DMS153 (cell line): Measurements from ENCODE around the gene RASGRF1.
A peak's percentile ranks its signal among the peaks of the same experiment; 100 is the strongest.
"Not testable (repeated sequence)": the region's sequence is repeated elsewhere in the genome, so short reads cannot be mapped to it uniquely, and the experiment has no call there.

Experiments
- DNase-seq: peaks from one replicate; lab custom pipeline; 2025; lab: John Stamatoyannopoulos, UW

The RASGRF1 gene

GRCh38 chr15:79036323-79036722 lies 54.3 kb downstream of the RASGRF1 start:
- DNase-seq, result no peak

GRCh38 chr15:79035814-79036213 lies 54.8 kb downstream of the RASGRF1 start:
- DNase-seq, result no peak

GRCh38 chr15:79035111-79035601 lies 55.4 kb downstream of the RASGRF1 start:
- DNase-seq, result no peak

DNA sequence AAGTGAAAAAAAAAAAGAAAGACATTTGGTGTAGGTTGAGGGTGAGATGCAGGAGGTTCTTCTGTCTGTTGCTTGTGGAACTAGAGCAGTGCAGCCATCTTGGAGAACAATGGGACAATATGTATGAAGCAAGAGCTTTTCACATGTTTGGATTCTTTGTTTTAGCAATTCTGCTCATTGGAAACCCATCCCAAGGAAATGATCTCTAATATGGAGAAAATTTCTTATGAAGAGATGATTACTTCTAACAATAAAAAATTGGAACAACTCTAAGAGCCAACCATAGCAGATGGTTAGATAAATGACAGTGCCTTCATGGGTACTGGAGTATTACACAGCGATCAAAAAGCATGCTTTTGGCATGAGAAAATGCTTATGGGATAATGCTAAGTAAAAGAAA lies 56.3 kb downstream of the RASGRF1 start:
- DNase-seq, result no peak

DNA sequence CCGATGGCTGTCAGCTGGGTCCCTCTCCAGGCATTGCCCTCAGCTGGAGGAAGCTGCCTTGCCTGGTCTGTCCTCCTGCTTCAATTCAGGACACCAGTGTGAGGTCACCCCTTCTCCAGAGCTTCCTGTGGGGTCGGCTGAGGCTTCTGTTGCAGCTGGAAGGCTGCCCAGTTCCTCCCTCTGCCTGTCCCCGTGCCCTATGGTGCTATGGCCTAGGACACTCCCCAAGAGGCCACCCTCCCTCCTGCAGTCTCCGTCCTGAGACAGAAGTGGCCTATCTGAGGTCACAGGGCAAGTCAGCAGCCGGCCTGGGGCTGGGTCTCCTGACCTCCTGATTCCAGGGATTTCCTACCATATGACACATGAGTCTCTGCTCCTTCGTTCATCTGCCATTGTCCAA lies 57.9 kb downstream of the RASGRF1 start:
- DNase-seq, result no peak

DNA sequence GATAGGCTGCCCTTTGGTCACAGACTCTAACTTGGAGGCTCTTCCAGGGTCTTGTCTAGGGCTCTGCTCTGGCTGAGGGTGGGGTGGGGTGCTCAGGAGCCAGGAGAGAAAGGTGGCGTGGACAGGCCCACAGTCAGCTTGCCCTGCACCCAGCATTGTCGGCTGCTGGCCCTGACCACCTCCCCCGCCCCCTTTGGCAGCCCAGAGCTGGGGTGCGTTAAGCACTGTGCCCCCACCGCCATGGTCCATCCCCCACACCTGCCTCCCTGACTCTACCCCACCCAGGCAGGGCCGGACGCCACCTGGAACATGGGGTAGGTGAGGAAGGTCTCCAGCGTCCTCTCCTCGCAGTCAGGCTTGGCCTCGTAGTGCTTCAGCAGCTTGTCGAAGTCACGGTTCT lies 58.8 kb downstream of the RASGRF1 start:
- DNase-seq, result no peak

GRCh38 chr15:79031201-79031600 lies 59.4 kb downstream of the RASGRF1 start:
- no peak for DNase-seq

DNA sequence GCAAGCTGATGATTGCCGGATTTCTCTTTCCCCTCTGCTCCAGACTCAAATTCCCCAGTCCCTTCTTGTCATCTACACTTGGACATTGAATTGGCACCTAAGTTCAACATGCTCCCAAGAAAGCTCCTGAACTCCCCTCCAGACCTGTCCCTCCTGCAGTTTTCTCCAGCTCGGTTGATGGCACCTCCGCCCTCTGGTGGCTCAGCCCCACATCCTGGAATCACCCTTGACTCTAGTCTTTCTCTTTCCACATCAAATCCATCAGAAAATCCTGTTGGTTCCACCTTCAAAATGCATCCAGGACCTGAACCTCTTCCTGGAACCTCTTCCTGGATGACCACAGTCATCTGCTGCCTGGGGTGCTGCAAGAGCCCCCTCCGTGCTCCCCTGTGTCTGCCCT lies 60.1 kb downstream of the RASGRF1 start:
- no peak for DNase-seq

GRCh38 chr15:79028411-79028964 lies 62.1 kb downstream of the RASGRF1 start:
- peak; percentile 2 for DNase-seq

DNA sequence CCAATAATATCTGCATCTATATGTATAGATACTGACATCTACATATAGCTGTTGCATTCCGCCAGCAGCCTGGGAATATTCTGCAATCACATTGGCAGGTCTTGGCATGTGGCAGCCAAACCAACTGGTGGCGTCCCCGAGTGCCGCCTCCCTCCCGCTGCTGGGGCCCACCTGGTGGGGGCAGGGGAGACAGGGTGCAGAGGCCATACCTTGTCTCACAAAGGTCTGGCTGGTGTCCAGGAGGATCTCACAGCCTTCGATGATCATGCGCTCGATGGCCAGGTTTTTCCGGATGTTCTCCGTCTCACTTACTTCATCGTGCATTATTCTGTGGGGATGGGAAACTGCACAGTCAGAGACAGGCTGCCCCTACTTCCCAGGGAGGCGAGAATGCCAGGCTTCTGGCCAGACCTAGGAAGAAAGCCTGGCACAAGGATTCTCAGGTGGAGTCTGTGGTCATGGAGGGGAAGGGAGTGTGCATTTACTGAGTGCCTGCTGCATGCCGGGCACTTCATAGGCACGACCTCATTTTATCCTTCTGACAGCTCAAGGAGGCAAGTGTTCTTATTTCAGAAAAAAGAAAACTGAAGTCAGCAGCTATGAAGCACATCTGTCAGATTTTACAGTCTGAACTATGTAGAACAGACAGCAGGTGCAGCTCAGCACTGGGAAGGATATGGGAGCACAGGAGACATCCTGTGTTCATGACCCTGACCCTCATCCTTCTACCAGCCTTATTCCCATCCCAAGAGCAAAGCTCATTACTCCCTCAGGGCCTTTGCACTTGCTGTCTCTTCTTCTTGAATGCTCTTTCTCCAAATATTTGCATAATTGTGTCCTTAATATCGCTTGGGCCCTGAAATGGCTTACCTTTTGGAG lies 62.8 kb downstream of the RASGRF1 start:
- no peak for DNase-seq

DNA sequence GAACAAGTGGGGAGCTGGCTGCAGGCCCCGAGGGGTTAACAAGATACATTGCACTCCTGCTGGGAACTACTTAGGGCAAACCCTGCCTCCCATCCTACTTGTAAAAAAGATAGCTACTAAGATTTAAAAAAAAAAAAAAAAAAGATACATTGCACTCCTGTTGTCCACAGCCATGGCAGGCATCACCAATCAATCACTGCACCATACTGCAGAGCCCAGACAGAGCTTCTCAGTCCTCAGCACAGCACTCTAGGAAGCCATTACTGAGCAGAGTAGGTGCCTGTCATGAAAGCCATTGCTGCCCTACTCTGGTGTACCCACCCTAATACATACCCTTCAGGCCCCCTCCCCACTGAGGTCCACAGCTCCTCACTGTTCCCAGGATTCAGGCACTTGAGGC lies 64.8 kb downstream of the RASGRF1 start:
- DNase-seq, result no peak

DNA sequence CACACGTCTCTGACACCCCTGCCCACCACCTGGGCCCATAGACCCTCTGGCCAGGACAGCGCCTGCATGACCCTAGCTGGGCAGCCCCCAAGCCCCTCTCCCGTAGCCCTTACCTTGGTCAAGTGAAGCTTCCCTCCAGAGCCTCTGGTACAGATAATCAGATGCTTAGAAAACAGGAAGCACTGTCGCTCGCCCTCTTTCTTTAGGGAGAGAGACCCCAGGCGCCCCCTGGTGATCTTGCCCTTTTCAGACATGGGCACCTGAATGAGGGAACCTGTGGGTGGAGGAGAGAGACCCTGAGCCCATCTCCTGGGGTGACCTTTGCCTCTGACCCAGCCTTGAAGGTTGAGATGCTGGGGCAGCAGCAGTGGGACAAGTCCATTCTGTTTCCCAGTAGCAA lies 65.4 kb downstream of the RASGRF1 start:
- DNase-seq, result no peak

DNA sequence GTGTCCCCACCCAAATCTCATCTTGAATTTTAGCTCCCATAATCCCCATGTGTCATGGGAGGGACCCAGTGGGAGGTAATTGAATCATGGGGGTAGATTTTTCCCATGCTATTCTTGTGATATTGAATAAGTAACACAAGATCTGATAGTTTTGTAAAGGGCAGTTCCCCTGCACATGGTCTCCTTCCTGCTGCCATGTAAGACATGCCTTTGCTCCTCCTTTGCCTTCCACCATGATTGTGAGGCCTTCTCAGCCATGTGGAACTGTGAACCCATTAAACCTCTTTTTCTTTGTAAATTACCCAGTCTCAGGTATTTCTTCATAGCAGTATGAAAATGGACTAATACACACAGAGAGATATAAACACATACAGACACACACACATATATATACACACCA lies 66.1 kb downstream of the RASGRF1 start:
- DNase-seq, result not testable (repeated sequence)

- DNase-seq, result no peak
Observed at GRCh38 chr15:79023918-79024317, 66.7 kb downstream of the RASGRF1 start.

GRCh38 chr15:79023546-79023890 lies 67.1 kb downstream of the RASGRF1 start:
- no peak for DNase-seq

GRCh38 chr15:79018960-79019359 lies 71.6 kb downstream of the RASGRF1 start:
- DNase-seq, result no peak

DNA sequence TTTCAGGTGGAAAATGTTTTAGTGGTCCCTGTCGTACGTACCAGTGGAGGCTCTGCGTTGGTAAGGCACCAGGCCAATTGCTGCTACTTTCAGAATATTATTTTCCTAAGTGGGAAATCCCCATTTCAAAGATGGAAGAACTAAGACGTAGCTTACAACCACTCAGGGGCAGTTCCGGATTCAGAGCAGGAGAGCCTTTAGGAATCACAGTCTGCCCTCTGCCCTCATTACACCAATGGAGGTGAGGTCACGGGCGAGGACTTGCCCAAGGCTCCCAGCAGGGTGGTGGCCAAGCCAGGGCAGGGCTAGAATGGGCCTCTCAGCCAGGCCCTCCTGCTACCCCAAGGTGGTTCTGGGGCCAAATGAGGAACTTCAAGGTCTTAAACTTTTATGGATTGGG lies 72.6 kb downstream of the RASGRF1 start:
- DNase-seq, result no peak

DNA sequence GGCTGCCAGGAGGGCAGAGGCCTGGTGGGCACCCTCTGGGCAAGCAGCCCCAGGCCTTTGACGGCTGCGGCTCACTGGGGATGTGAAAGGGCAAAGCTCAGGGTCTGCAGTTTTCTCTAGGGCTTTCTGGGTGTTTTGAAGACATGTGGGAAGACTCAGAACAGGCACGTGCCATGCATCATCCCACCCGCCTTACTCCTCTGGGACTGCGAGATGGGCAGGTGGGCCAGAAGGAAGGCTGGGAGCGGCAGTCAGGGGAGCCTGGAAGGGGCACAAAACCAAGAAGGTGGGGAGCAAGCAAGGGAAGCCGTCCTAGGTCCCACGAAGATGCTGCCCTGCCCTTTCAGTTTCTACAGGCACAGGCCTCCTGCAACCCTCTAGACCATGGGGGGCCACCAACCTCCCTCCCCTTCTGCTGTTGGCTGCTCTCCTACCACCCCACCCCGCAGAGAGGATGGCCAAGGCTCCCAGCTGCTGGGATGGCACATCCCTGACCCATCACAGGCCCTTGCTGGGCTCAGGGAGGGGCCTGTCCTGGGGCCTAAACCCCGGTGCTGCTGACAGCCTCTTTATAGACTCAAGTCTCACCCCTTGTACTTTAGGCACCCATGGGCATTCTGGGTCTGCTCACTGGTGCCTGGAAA lies 73.9 kb downstream of the RASGRF1 start:
- DNase-seq, result no peak

- DNase-seq, result no peak
Observed at GRCh38 chr15:79015416-79015815, 75.2 kb downstream of the RASGRF1 start.

DNA sequence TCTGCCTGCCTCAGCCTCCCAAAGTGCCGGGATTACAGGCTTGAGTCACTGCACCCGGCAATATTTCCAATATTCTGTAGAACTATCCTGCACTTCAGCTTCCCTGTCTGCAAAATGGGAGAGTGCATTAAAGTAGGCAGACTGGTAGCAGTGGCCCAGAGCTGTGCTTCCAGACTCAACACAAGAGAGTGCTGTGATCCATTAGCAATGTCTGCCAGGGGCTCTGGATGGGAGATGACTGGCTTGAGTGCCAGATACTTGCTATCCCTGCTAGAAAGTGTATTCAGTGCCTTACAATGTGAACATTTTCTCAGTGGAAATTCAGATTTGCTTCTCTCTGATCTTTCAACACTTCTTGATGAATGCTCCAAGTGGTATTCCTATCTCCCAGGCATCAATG lies 80.3 kb downstream of the RASGRF1 start:
- DNase-seq, result no peak

- no peak for DNase-seq
Observed at GRCh38 chr15:79009379-79009778, 81.2 kb downstream of the RASGRF1 start.

DNA sequence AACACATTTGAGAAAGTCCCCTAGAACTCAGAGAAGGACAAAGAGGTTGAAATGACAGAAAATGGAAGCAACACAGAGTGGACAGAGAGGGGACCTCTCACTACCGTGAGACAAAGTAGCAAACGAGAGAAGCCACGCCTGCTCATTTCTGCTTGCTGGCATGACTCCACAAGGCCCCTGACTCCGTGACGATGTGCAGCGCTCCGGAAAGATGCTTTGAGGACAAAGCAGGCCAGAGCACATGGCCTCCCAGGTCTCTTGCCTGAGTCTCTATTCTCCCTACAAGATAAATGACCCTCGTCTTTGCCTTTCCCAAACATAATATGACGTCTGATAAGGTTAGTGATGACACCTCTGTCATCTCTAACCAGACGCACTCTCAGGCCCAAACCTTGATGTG lies 81.9 kb downstream of the RASGRF1 start:
- no peak for DNase-seq

DNA sequence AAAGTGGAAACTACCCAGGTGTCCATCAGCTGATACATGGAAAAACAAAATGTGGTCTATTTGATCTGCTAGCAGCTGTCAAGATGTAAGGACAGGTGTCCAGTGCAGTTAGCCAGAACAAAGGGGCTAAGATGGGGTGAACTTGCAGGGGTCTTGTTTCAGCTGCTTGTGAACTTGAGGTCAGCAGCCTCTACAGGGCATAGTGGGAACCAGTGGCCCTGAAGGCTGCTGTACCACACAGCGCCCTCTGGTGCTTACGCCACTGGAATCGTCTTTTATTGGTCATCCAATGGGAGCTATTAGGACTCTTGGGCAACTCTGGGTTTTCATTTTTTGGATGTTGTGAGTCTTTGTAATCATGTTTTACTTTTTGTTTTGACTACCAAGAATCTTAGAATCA lies 83.5 kb downstream of the RASGRF1 start:
- no peak for DNase-seq
